ENCODE measurements around the gene IL3RA. TPM values are rescaled to one million over a fixed set of nuclear protein-coding genes. Genes with fewer than 3 reads are reported as not detected.
"Not testable (repeated sequence)": the region's sequence is repeated elsewhere in the genome, so short reads cannot be mapped to it uniquely, and the experiment has no call there.

IL3RA gene
- total RNA-seq, 1 experiment from 2014 or later = not detected

GRCh38 chrX:1361275-1361674 is 24.7 kb downstream of the IL3RA start:
- no peak overlapping the region for H3K27ac Mint-ChIP-seq (ENCODE audit: low read depth, unreplicated experiment)
- H3K4me1 Mint-ChIP-seq (ENCODE audit: insufficient read depth, unreplicated experiment) = no peaks in the 10 kb centered on the region
- no TSS peak for BruUV-seq (replicated peaks)
- no peak overlapping the region for H3K4me3 Mint-ChIP-seq (ENCODE audit: unreplicated experiment)
- H3K27me3 Mint-ChIP-seq (ENCODE audit: insufficient read depth, unreplicated experiment) = no peaks in the 10 kb centered on the region
- POLR2A ChIA-PET = no interaction called here
- peaks cover 26% of the 10 kb centered on the region for H3K36me3 Mint-ChIP-seq (ENCODE audit: insufficient read depth, unreplicated experiment)
- TF ChIP-seq CTCF (IDR thresholded peaks at IDR 0.05; ENCODE audit: unreplicated experiment) = no peak
- peaks cover 29% of the 10 kb centered on the region for H3K9me3 Mint-ChIP-seq (ENCODE audit: unreplicated experiment)
- no peak for DNase-seq (ENCODE audit: unreplicated experiment)
- CTCF ChIA-PET = no interaction called here
- intact Hi-C loops (cut with micrococcal nuclease) = no loop called here

- ChIA-PET POLR2A (no interaction called here), CTCF (no interaction called here)
- intact Hi-C loops (cut with micrococcal nuclease) = no loop called here
- Mint-ChIP-seq H3K4me3 (ENCODE audit: unreplicated experiment) (no peak overlapping the region), H3K4me1 (ENCODE audit: insufficient read depth, unreplicated experiment) (no peaks in the 10 kb centered on the region), H3K9me3 (ENCODE audit: unreplicated experiment) (peaks cover 29% of the 10 kb centered on the region), H3K36me3 (ENCODE audit: insufficient read depth, unreplicated experiment) (peaks cover 26% of the 10 kb centered on the region), H3K27ac (ENCODE audit: low read depth, unreplicated experiment) (no peak overlapping the region), H3K27me3 (ENCODE audit: insufficient read depth, unreplicated experiment) (no peaks in the 10 kb centered on the region)
- DNase-seq (ENCODE audit: unreplicated experiment) = no peak
- no peak for TF ChIP-seq CTCF (IDR thresholded peaks at IDR 0.05; ENCODE audit: unreplicated experiment)
- BruUV-seq (replicated peaks) = no TSS peak
These were observed 25.3 kb downstream of the IL3RA start for GRCh38 chrX:1361910-1362309.

DNA sequence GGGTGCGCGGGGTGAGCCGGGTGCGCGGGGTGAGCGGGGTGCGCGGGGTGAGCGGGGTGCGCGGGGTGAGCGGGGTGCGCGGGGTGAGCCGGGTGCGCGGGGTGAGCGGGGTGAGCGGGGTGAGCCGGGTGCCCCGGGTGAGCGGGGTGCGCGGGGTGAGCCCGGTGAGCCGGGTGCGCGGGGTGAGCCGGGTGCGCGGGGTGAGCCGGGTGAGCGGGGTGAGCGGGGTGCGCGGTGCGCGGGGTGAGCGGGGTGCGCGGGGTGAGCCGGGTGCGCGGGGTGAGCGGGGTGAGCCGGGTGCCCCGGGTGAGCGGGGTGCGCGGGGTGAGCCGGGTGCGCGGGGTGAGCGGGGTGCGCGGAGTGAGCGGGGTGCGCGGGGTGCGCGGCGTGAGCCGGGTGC is 29.8 kb downstream of the IL3RA start:
- BruUV-seq (replicated peaks); H3K4me1 Mint-ChIP-seq (ENCODE audit: insufficient read depth, unreplicated experiment); intact Hi-C loops (cut with micrococcal nuclease); H3K27ac Mint-ChIP-seq (ENCODE audit: low read depth, unreplicated experiment); H3K4me3 Mint-ChIP-seq (ENCODE audit: unreplicated experiment); H3K27me3 Mint-ChIP-seq (ENCODE audit: insufficient read depth, unreplicated experiment); CTCF ChIA-PET; DNase-seq (ENCODE audit: unreplicated experiment); POLR2A ChIA-PET: not testable (repeated sequence)
- peaks cover 11% of the 10 kb centered on the region for H3K9me3 Mint-ChIP-seq (ENCODE audit: unreplicated experiment)
- peaks cover 32% of the 10 kb centered on the region for H3K36me3 Mint-ChIP-seq (ENCODE audit: insufficient read depth, unreplicated experiment)

GRCh38 chrX:1368385-1368698 is 31.8 kb downstream of the IL3RA start:
- ChIA-PET POLR2A (no interaction called here), CTCF (no interaction called here)
- H3K27ac Mint-ChIP-seq (ENCODE audit: low read depth, unreplicated experiment) = no peak overlapping the region
- H3K27me3 Mint-ChIP-seq (ENCODE audit: insufficient read depth, unreplicated experiment) = no peaks in the 10 kb centered on the region
- H3K9me3 Mint-ChIP-seq (ENCODE audit: unreplicated experiment) = no peaks in the 10 kb centered on the region
- DNase-seq (ENCODE audit: unreplicated experiment) = no peak
- intact Hi-C loops (cut with micrococcal nuclease) = no loop called here
- no peak for TF ChIP-seq CTCF (IDR thresholded peaks at IDR 0.05; ENCODE audit: unreplicated experiment)
- H3K36me3 Mint-ChIP-seq (ENCODE audit: insufficient read depth, unreplicated experiment) = peaks cover 16% of the 10 kb centered on the region
- H3K4me1 Mint-ChIP-seq (ENCODE audit: insufficient read depth, unreplicated experiment) = no peaks in the 10 kb centered on the region
- no peak overlapping the region for H3K4me3 Mint-ChIP-seq (ENCODE audit: unreplicated experiment)
- no TSS peak for BruUV-seq (replicated peaks)

- no peak for TF ChIP-seq CTCF (IDR thresholded peaks at IDR 0.05; ENCODE audit: unreplicated experiment)
- no peak for DNase-seq (ENCODE audit: unreplicated experiment)
- ChIA-PET CTCF (no interaction called here), POLR2A (no interaction called here)
- no peaks in the 10 kb centered on the region for H3K9me3 Mint-ChIP-seq (ENCODE audit: unreplicated experiment)
- H3K4me1 Mint-ChIP-seq (ENCODE audit: insufficient read depth, unreplicated experiment) = peaks cover 2% of the 10 kb centered on the region
- no peaks in the 10 kb centered on the region for H3K27me3 Mint-ChIP-seq (ENCODE audit: insufficient read depth, unreplicated experiment)
- H3K36me3 Mint-ChIP-seq (ENCODE audit: insufficient read depth, unreplicated experiment) = peaks cover 41% of the 10 kb centered on the region
- H3K27ac Mint-ChIP-seq (ENCODE audit: low read depth, unreplicated experiment) = no peak overlapping the region
- BruUV-seq (replicated peaks) = no TSS peak
- H3K4me3 Mint-ChIP-seq (ENCODE audit: unreplicated experiment) = no peak overlapping the region
- intact Hi-C loops (cut with micrococcal nuclease) = no loop called here
These were observed 41.7 kb downstream of the IL3RA start for GRCh38 chrX:1378306-1378759.
